MCF 10A (cell line): ENCODE measurements around the gene ITPKA. TPM values are rescaled to one million over a fixed set of nuclear protein-coding genes. Genes with fewer than 3 reads are reported as not detected.

ENCODE experiments used
- BruUV-seq: library from RNA; stranded (reverse); fragments of 400-500 nt; replicated peaks from 2 replicates; lab custom pipeline; 2021; lab: Mats Ljungman, UMichigan
- CTCF ChIA-PET: fragments of 300-600 bp; sonication (Branson Sonifier 250); formaldehyde crosslinking; extraction: SDS; loops from one replicate; lab custom pipeline; 2021; ENCODE audit warnings: antibody characterized with exemption, inconsistent platforms; lab: Yijun Ruan, JAX
- POLR2A ChIA-PET: fragments of 300-600, 350-650 bp; sonication (Branson Sonifier 250); formaldehyde crosslinking; extraction: SDS; loops from one replicate; lab custom pipeline; 2020; ENCODE audit warnings: antibody characterized with exemption, inconsistent platforms; lab: Yijun Ruan, JAX
- DNase-seq: peaks from one replicate; pipeline ENCODE4 v3.0.0-alpha.2; 2018; ENCODE audit not compliant: unreplicated experiment
- H3K27ac Mint-ChIP-seq: one replicate; pipeline ENCODE4 v1.8.0; 2022; ENCODE audit warnings: mild to moderate bottlenecking, low read depth, mixed read lengths; ENCODE audit not compliant: unreplicated experiment
- H3K27me3 Mint-ChIP-seq: one replicate; pipeline ENCODE4 v1.8.0; 2022; ENCODE audit warnings: mixed read lengths; ENCODE audit not compliant: insufficient read depth, unreplicated experiment
- H3K36me3 Mint-ChIP-seq: one replicate; pipeline ENCODE4 v1.8.0; 2022; ENCODE audit warnings: mild to moderate bottlenecking, moderate library complexity, mixed read lengths; ENCODE audit not compliant: insufficient read depth, unreplicated experiment
- H3K4me1 Mint-ChIP-seq: one replicate; pipeline ENCODE4 v1.8.0; 2022; ENCODE audit warnings: mixed read lengths; ENCODE audit not compliant: insufficient read depth, unreplicated experiment
- H3K4me3 Mint-ChIP-seq: one replicate; pipeline ENCODE4 v1.8.0; 2022; ENCODE audit warnings: mild to moderate bottlenecking, moderate library complexity, mixed read lengths; ENCODE audit not compliant: unreplicated experiment
- H3K9me3 Mint-ChIP-seq: one replicate; pipeline ENCODE4 v1.8.0; 2022; ENCODE audit warnings: mixed read lengths; ENCODE audit not compliant: unreplicated experiment
- intact Hi-C: fragments of 100-400 bp; cut with micrococcal nuclease; formaldehyde crosslinking; loops from 2 replicates; pipeline ENCODE4 v1.14.1; 2022
- total RNA-seq: library from RNA; stranded (reverse); gene quantifications from 2 replicates; pipeline ENCODE4 v1.2.3, GENCODE V29; 2022
- TF ChIP-seq, protein P1 (sequence below): fragments of 200-600 bp; IDR thresholded peaks from one replicate; pipeline ENCODE4 v1.8.0; 2022; ENCODE audit warnings: antibody characterized with exemption, mild to moderate bottlenecking; ENCODE audit not compliant: unreplicated experiment

The ITPKA gene
- total RNA-seq, 1 experiment from 2014 or later = 13.5 TPM

DNA sequence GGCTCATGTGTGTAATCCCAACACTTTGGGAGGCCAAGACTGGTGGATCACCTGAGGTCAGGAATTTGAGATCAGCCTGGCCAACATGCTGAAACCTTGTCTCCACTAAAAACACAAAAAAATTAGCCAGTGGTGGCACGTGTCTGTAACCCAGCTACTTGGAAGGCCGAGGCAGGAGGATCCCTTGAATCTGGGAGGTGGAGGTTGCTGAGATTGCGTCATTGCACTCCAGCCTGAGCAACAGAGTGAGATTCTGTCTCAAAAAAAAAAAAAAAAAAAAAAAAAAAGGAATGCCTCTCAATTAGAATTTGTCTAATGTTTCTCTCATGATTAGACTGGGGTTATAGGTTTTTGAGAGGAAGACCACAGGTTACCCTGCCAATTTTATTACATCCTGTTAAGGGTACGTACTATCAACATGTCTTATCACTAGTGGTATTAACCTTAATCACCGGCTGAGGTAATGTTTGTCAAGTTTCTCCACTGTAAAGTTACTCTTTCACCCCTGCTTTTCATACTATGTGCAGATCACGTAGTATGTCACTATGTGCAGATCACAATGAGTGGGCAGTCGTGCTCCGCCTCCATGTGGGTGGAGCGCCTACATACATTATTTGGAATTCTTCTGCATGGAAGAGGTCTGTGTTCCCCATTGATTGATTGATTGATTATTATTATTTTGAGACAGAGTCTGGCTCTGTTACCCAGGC is 56.5 kb downstream of the ITPKA start:
- TF ChIP-seq, protein P1, sequence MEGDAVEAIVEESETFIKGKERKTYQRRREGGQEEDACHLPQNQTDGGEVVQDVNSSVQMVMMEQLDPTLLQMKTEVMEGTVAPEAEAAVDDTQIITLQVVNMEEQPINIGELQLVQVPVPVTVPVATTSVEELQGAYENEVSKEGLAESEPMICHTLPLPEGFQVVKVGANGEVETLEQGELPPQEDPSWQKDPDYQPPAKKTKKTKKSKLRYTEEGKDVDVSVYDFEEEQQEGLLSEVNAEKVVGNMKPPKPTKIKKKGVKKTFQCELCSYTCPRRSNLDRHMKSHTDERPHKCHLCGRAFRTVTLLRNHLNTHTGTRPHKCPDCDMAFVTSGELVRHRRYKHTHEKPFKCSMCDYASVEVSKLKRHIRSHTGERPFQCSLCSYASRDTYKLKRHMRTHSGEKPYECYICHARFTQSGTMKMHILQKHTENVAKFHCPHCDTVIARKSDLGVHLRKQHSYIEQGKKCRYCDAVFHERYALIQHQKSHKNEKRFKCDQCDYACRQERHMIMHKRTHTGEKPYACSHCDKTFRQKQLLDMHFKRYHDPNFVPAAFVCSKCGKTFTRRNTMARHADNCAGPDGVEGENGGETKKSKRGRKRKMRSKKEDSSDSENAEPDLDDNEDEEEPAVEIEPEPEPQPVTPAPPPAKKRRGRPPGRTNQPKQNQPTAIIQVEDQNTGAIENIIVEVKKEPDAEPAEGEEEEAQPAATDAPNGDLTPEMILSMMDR = no peak
- ChIA-PET CTCF (no interaction called here), POLR2A (no interaction called here)
- no TSS peak for BruUV-seq
- H3K36me3 Mint-ChIP-seq = no peaks in the 10 kb centered on the region
- no peaks in the 10 kb centered on the region for H3K9me3 Mint-ChIP-seq
- intact Hi-C loops = loop anchor here (10.0 kb wide), 1 partner anchor 55 kb away; no protein-coding TSS in a partner anchor
- no peak overlapping the region for H3K4me3 Mint-ChIP-seq
- no peaks in the 10 kb centered on the region for H3K27me3 Mint-ChIP-seq
- H3K27ac Mint-ChIP-seq = no peak overlapping the region
- H3K4me1 Mint-ChIP-seq = peaks cover under 1% of the 10 kb centered on the region
- no peak for DNase-seq

Other genes starting within 250 kb of the ITPKA start
- 2.9 and 5.7 TPM in 2 replicates for gene OIP5, start 161.3 kb upstream of the ITPKA start, total RNA-seq
- 39.1 and 62.6 TPM in 2 replicates for gene NUSAP1, start 161.0 kb upstream of the ITPKA start, total RNA-seq
- gene NDUFAF1, start 91.4 kb upstream of the ITPKA start, total RNA-seq = 14.9 and 18.2 TPM in 2 replicates
- gene RTF1, start 76.8 kb upstream of the ITPKA start, total RNA-seq = 30.2 and 30.6 TPM in 2 replicates
- gene LTK, start 20.0 kb downstream of the ITPKA start, total RNA-seq = 0.17 TPM in 1 of 2 replicates, not detected in the other
- 37.5 and 45.1 TPM in 2 replicates for gene RPAP1, start 50.4 kb downstream of the ITPKA start, total RNA-seq
- 9.7 and 12.3 TPM in 2 replicates for gene TYRO3, start 65.3 kb downstream of the ITPKA start, total RNA-seq
- gene MGA, start 166.5 kb downstream of the ITPKA start, total RNA-seq = 15.9 and 17.5 TPM in 2 replicates